ENCODE data around the gene HES2. TPM values are rescaled to one million over a fixed set of nuclear protein-coding genes. Genes with fewer than 3 reads are reported as not detected.
A peak's percentile ranks its signal among the peaks of the same experiment; 100 is the strongest.

The HES2 gene
- total RNA-seq, 1 donor from 2014 or later, result 116 TPM

DNA sequence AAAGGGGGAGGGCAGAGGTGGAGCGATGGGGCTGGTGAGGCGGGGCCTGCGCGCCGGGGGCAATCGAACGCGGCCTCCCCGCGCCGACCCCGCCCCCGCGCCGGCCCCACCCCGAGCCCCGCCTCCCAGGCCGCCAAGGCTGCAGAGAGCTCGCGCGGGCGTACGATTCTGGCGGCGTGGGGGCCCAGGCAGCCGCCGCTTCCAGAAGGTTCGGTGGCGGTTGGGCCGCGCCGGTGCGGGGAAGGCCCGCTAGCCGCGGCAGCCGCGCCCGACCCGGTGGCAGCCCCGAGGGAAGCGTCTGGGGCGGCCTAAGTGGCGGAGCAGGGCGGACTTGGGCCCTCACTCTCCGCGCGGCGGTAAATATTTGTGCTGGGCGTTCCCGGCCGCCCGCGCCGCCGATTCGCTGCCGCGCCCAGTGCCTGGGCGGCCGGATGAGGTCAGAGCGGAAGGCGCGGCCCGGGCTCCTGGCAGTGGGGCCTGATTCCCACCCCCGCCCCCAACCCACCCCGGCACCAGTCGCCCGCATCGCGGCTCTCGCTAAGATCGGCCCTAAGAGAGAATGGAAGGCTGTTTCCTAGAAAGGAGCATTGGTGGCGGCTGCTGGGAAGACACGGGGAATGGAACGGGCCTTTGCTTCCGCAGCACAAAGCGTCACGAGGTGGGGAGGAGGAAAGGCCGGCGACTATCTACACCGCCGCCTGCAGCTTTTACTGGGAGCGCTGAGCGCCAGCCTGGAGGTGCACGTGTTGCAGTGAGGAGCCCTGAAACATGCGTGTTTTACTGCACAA lies 26.1 kb downstream of the HES2 start, which contains the start of gene ACOT7:
Gene ACOT7 (minus strand): TSS at position 368 of the 788 bp plus-strand sequence. CDS start 368 bp downstream, outside the sequence.
- DNase-seq (ENCODE audit: low read depth) (peak; percentile 71), FAIRE-seq (no peak)
- Histone ChIP-seq H3K27me3 (ENCODE audit: control insufficient read depth, insufficient read depth, low read length) (no peaks in the 10 kb centered on the region), H3K36me3 (ENCODE audit: control insufficient read depth, insufficient read depth, low read length) (no peaks in the 10 kb centered on the region), H3K4me3 (ENCODE audit: low read depth, low read length) (peak within 1 kb of the TSS; percentile 59)
- TF ChIP-seq, protein P1, sequence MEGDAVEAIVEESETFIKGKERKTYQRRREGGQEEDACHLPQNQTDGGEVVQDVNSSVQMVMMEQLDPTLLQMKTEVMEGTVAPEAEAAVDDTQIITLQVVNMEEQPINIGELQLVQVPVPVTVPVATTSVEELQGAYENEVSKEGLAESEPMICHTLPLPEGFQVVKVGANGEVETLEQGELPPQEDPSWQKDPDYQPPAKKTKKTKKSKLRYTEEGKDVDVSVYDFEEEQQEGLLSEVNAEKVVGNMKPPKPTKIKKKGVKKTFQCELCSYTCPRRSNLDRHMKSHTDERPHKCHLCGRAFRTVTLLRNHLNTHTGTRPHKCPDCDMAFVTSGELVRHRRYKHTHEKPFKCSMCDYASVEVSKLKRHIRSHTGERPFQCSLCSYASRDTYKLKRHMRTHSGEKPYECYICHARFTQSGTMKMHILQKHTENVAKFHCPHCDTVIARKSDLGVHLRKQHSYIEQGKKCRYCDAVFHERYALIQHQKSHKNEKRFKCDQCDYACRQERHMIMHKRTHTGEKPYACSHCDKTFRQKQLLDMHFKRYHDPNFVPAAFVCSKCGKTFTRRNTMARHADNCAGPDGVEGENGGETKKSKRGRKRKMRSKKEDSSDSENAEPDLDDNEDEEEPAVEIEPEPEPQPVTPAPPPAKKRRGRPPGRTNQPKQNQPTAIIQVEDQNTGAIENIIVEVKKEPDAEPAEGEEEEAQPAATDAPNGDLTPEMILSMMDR (IDR thresholded peaks at IDR 0.05; ENCODE audit: insufficient read depth, low read length, severe bottlenecking), result peak; percentile 49

DNA sequence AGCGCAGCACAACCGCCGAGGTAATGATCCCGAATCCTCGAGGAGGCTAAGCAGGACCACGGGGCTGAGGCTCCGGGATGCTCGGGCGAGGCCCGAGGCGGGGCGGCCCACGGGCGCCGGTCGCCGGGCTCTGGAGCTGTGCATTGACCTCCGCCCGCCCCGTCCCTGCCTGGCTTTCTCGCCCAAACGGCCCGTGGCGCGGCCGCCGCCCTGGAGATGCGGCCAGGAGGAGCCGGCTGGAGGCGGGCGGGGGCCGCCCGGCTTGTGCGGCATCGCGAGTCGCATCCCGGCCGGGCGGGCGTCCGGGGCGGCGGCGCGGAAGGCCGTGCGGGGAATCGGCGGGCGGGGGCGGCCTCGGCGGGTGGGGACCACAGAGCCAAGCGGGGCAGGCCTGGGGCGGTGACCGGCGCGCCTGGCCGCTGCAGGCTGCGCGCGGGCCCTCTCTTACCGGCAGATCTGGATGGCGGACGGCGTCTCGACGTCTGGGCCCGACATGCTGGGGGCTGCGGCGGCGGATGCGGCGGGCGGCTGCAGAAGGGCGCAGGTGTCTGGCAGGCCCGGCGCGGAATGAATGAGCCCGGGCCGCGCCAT lies 26.8 kb downstream of the HES2 start:
- Histone ChIP-seq H3K27me3 (ENCODE audit: control insufficient read depth, insufficient read depth, low read length) (no peaks in the 10 kb centered on the region), H3K36me3 (ENCODE audit: control insufficient read depth, insufficient read depth, low read length) (no peaks in the 10 kb centered on the region), H3K4me3 (ENCODE audit: low read depth, low read length) (peak overlapping the region; percentile 59)
- TF ChIP-seq, protein P1 (IDR thresholded peaks at IDR 0.05; ENCODE audit: insufficient read depth, low read length, severe bottlenecking), result no peak
- no peak for FAIRE-seq
- no peak for DNase-seq (ENCODE audit: low read depth)

DNA sequence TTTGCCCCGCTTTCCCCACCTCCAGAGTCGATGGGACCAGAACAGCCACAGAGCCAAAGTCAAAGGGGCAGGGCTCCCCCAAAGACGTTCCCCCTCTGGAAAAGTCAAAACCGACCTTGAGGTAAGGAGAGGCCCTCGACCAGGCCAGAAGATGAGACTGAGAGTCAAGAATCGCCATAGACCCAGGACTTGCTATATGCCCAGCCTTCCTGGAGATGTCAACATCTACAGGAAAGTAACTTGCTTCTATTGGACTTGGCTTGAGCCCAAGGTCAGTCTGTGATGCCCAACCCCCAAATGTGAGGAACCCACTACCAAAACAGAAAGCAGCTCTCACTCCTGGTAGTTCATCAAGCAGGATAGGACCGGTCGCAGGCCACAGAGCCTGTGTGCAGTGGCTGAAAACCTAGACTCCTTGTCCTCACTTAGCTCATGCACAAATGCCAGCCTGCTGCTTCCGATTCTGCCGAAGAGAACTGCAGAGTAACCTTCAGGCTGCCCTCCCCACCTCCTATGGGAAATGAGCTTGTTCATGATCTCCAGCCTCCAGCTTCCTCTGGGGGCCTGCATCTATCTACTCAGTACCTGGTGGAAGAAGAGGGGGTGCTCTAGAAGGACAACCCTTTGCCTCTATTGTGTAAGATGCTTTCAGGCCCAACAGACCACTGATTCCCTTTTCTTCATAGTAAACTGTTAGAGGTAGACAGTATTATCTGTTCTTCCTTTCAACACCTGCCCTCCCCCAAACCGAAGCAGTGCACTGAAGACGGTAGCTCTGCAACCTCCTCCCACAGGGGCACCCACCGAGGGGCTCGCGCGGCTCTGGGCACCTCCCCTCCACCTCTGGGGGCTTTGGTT lies 27.5 kb downstream of the HES2 start:
- TF ChIP-seq, protein P1 (IDR thresholded peaks at IDR 0.05; ENCODE audit: insufficient read depth, low read length, severe bottlenecking), result no peak
- peak overlapping the region; percentile 59 for H3K4me3 ChIP-seq (ENCODE audit: low read depth, low read length)
- DNase-seq (ENCODE audit: low read depth) (no peak), FAIRE-seq (no peak)
- H3K36me3 ChIP-seq (ENCODE audit: control insufficient read depth, insufficient read depth, low read length), result no peaks in the 10 kb centered on the region
- H3K27me3 ChIP-seq (ENCODE audit: control insufficient read depth, insufficient read depth, low read length), result no peaks in the 10 kb centered on the region

- H3K27me3 ChIP-seq (ENCODE audit: control insufficient read depth, insufficient read depth, low read length), result no peaks in the 10 kb centered on the region
- FAIRE-seq (no peak), DNase-seq (ENCODE audit: low read depth) (no peak)
- TF ChIP-seq, protein P1 (IDR thresholded peaks at IDR 0.05; ENCODE audit: insufficient read depth, low read length, severe bottlenecking), result no peak
- H3K4me3 ChIP-seq (ENCODE audit: low read depth, low read length), result no peak overlapping the region
- H3K36me3 ChIP-seq (ENCODE audit: control insufficient read depth, insufficient read depth, low read length), result no peaks in the 10 kb centered on the region
These were observed 29.7 kb downstream of the HES2 start for GRCh38 chr1:6389971-6390370.

GRCh38 chr1:6386371-6386949 lies 33.3 kb downstream of the HES2 start:
- H3K27me3 ChIP-seq (ENCODE audit: control insufficient read depth, insufficient read depth, low read length), result no peaks in the 10 kb centered on the region
- H3K36me3 ChIP-seq (ENCODE audit: control insufficient read depth, insufficient read depth, low read length), result no peaks in the 10 kb centered on the region
- TF ChIP-seq, protein P1 (IDR thresholded peaks at IDR 0.05; ENCODE audit: insufficient read depth, low read length, severe bottlenecking), result no peak
- FAIRE-seq, result no peak
- DNase-seq (ENCODE audit: low read depth), result peak; percentile 74
- peak overlapping the region; percentile 46 for H3K4me3 ChIP-seq (ENCODE audit: low read depth, low read length)

Measured in bronchial epithelial cell (primary cell).